ENCODE measurements around the gene ZNF879.
A peak's percentile ranks its signal among the peaks of the same experiment; 100 is the strongest.

Gene ZNF879

DNA sequence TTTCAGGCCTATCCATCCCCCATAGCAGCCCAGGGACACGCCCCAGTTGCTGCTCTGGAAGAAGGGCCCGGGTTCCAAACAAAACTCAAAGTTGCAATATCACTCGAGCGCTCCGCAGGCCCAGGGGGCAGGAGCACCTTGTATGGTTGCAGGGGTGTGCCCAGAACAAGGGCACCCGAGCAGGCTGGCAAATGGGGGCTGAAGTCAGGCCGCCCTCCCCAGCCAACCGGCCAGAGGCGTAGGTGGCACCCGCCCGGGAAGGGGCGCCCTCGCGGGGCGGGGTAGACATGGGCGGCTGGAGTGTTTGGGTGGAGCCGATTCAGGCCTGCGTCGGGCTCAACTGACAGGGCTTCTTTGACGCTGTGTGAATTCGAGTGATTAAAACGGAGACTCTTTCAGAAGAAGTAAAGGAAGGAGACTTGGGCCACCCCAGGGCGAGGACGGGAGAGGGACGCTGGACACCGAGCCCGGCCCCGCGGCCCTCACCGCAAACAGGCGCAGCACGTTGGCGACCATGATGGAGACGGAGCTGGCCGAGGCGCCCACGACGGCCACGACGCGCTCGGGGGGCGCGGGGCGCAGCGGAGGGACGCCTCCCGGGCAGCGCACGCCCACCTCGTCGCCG, 29.5 kb upstream of the ZNF879 start:
- no peak for DNase-seq
- H3K4me3 ChIP-seq (ENCODE audit: control insufficient read depth in 1 of 7, extremely low read depth in 1 of 7, insufficient read depth in 4 of 7, low read depth in 2 of 7, low read length in 6 of 7): peak overlapping the region in 4 of 7 experiments; percentile 2 to 55 (median 39)
- no peaks in the 10 kb centered on the region for H3K36me3 ChIP-seq (ENCODE audit: control insufficient read depth in 4 of 4, insufficient read depth in 4 of 4, low read length in 3 of 4)
- H3K27ac ChIP-seq (ENCODE audit: insufficient read depth in 1 of 2, low read depth in 1 of 2, low read length in 2 of 2, poor library complexity in 1 of 2, severe bottlenecking in 2 of 2): no peak overlapping the region
- ChIA-PET CTCF (no interaction called here), POLR2A (no interaction called here)
- peaks cover 0 to 26% (median 12%) of the 10 kb centered on the region in 4 experiments for H3K4me1 ChIP-seq (ENCODE audit: control extremely low read depth in 1 of 4, control insufficient read depth in 4 of 4, insufficient read depth in 4 of 4, low read length in 3 of 4)
- H3K27me3 ChIP-seq (replicated peaks in 2 of 5; ENCODE audit: control insufficient read depth in 4 of 5, insufficient read depth in 5 of 5, low read length in 4 of 5): peaks cover 0 to 57% (median 11%) of the 10 kb centered on the region in 5 experiments
- H3K9me3 ChIP-seq (ENCODE audit: control extremely low read depth in 1 of 5, control insufficient read depth in 4 of 5, insufficient read depth in 2 of 5, low read depth in 1 of 5, low read length in 4 of 5): peaks cover 0 to 45% (median 18%) of the 10 kb centered on the region in 5 experiments
- WGBS (ENCODE audit: insufficient coverage): 34% methylated on average over 39 of the region's 53 CpGs

DNA sequence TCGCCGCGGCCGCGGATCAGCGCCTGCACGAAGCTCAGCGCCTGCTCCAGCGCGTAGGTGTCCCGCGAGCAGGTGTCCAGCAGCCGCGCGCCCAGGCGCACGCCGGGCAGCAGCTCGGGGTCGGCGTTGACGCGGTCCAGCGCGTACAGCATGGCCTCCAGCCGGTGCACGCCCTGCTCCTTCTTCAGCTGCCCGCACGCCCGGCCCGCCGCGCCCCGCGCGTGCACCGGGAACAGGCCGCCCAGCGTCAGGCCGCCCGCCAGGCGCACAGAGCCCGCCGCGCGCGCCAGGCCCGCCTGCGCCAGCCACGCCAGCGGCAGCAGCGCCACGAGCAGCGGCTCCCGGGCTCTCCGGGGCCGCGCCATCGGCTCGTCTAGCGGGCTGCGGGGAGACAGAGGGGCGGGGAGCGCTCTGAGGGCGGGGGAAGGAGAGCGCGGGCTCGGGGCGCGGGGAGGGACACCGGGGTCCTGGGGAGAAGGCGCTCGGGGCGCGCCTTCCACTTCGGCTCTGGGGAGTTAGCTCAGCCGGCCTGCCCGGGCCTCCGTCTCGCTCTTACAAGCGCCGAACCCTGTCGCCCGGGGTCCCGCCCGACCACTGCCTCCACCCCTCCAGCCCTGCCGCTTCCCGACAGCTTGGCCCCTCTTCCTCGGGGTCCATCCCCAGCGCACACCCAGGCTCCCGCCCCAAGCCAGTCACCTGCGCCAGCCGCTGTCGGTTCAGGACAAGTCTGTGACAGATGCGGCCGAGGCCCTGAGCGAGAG, 28.8 kb upstream of the ZNF879 start, which contains the start of gene GRM6:
Gene GRM6 (minus strand): TSS at position 741 of the 761 bp plus-strand sequence. CDS start 376 bp downstream, at position 365.
- WGBS (ENCODE audit: insufficient coverage): 2% methylated on average over 89 of the region's 97 CpGs
- Histone ChIP-seq H3K4me3 (ENCODE audit: control insufficient read depth in 1 of 7, extremely low read depth in 1 of 7, insufficient read depth in 4 of 7, low read depth in 2 of 7, low read length in 6 of 7) (peak within 1 kb of the TSS in 5 of 7 experiments; percentile 2 to 55 (median 38)), H3K36me3 (ENCODE audit: control insufficient read depth in 4 of 4, insufficient read depth in 4 of 4, low read length in 3 of 4) (no peaks in the 10 kb centered on the region), H3K9me3 (ENCODE audit: control extremely low read depth in 1 of 5, control insufficient read depth in 4 of 5, insufficient read depth in 2 of 5, low read depth in 1 of 5, low read length in 4 of 5) (peaks cover 0 to 39% (median 12%) of the 10 kb centered on the region in 5 experiments), H3K27me3 (replicated peaks in 2 of 5; ENCODE audit: control insufficient read depth in 4 of 5, insufficient read depth in 5 of 5, low read length in 4 of 5) (peaks cover 0 to 58% (median 11%) of the 10 kb centered on the region in 5 experiments), H3K27ac (ENCODE audit: insufficient read depth in 1 of 2, low read depth in 1 of 2, low read length in 2 of 2, poor library complexity in 1 of 2, severe bottlenecking in 2 of 2) (no peak within 1 kb of the TSS), H3K4me1 (ENCODE audit: control extremely low read depth in 1 of 4, control insufficient read depth in 4 of 4, insufficient read depth in 4 of 4, low read length in 3 of 4) (peaks cover 0 to 26% (median 12%) of the 10 kb centered on the region in 4 experiments)
- ChIA-PET POLR2A (no interaction called here), CTCF (no interaction called here)
- DNase-seq: peak in 2 of 3 donors; percentile 7 to 26

DNA sequence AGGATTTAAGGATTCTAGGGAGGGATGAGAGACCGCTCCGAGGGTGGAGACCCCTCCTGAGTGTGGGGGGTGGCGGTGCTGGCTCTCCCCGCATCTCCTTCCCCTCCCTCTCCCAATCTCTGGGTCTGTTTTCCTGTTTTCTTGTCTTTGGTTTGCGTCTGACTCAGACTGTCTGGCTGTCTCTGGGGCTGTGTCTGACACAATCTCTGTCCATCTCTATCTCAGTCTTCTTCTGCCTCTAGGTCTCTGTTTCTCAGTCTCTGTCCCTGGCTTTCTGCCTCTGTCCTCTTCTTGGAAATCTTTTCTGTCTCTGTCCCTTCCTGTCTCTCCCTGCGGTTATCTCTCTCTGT, 28.3 kb upstream of the ZNF879 start:
- Histone ChIP-seq H3K27me3 (replicated peaks in 2 of 5; ENCODE audit: control insufficient read depth in 4 of 5, insufficient read depth in 5 of 5, low read length in 4 of 5) (peaks cover 0 to 58% (median 11%) of the 10 kb centered on the region in 5 experiments), H3K27ac (ENCODE audit: insufficient read depth in 1 of 2, low read depth in 1 of 2, low read length in 2 of 2, poor library complexity in 1 of 2, severe bottlenecking in 2 of 2) (no peak overlapping the region), H3K4me3 (ENCODE audit: control insufficient read depth in 1 of 7, extremely low read depth in 1 of 7, insufficient read depth in 4 of 7, low read depth in 2 of 7, low read length in 6 of 7) (peak overlapping the region in 3 of 7 experiments; percentile 25 to 48 (median 26)), H3K36me3 (ENCODE audit: control insufficient read depth in 4 of 4, insufficient read depth in 4 of 4, low read length in 3 of 4) (no peaks in the 10 kb centered on the region), H3K4me1 (ENCODE audit: control extremely low read depth in 1 of 4, control insufficient read depth in 4 of 4, insufficient read depth in 4 of 4, low read length in 3 of 4) (peaks cover 0 to 26% (median 12%) of the 10 kb centered on the region in 4 experiments), H3K9me3 (ENCODE audit: control extremely low read depth in 1 of 5, control insufficient read depth in 4 of 5, insufficient read depth in 2 of 5, low read depth in 1 of 5, low read length in 4 of 5) (peaks cover 0 to 37% (median 9%) of the 10 kb centered on the region in 5 experiments)
- ChIA-PET POLR2A (no interaction called here), CTCF (no interaction called here)
- 4% methylated on average over 4 of the region's 6 CpGs for WGBS (ENCODE audit: insufficient coverage)
- no peak for DNase-seq

DNA sequence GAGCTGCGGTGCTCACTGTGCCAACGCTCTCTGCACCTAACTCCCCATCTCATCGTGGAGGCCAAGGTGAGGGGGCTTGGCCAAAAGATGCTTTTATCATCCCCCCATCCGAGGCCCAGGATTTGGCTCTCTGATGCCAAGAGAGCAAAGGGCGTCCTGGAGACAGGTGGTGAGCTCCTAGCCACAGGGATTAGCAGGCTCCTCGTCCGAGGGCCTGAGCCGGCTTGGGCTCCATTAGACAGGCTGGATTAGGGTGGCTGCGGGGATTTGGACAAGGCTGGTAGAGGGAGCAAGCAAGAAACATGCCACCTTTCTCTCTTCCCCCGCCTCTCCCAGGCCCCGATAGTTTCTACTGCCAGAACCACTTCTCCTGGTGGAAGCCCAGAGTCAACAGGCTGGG, 27.4 kb upstream of the ZNF879 start:
- no peak for DNase-seq
- no peaks in the 10 kb centered on the region for H3K36me3 ChIP-seq (ENCODE audit: control insufficient read depth in 4 of 4, insufficient read depth in 4 of 4, low read length in 3 of 4)
- 82% methylated on average over 5 of the region's 11 CpGs for WGBS (ENCODE audit: insufficient coverage)
- H3K27ac ChIP-seq (ENCODE audit: insufficient read depth in 1 of 2, low read depth in 1 of 2, low read length in 2 of 2, poor library complexity in 1 of 2, severe bottlenecking in 2 of 2): no peak overlapping the region
- H3K9me3 ChIP-seq (ENCODE audit: control extremely low read depth in 1 of 5, control insufficient read depth in 4 of 5, insufficient read depth in 2 of 5, low read depth in 1 of 5, low read length in 4 of 5): peaks cover 0 to 32% (median 7%) of the 10 kb centered on the region in 5 experiments
- H3K27me3 ChIP-seq (replicated peaks in 2 of 5; ENCODE audit: control insufficient read depth in 4 of 5, insufficient read depth in 5 of 5, low read length in 4 of 5): peaks cover 0 to 58% (median 11%) of the 10 kb centered on the region in 5 experiments
- CTCF ChIA-PET: no interaction called here
- H3K4me3 ChIP-seq (ENCODE audit: control insufficient read depth in 1 of 7, extremely low read depth in 1 of 7, insufficient read depth in 4 of 7, low read depth in 2 of 7, low read length in 6 of 7): no peak overlapping the region
- POLR2A ChIA-PET: no interaction called here
- H3K4me1 ChIP-seq (ENCODE audit: control extremely low read depth in 1 of 4, control insufficient read depth in 4 of 4, insufficient read depth in 4 of 4, low read length in 3 of 4): peaks cover 0 to 26% (median 12%) of the 10 kb centered on the region in 4 experiments

DNA sequence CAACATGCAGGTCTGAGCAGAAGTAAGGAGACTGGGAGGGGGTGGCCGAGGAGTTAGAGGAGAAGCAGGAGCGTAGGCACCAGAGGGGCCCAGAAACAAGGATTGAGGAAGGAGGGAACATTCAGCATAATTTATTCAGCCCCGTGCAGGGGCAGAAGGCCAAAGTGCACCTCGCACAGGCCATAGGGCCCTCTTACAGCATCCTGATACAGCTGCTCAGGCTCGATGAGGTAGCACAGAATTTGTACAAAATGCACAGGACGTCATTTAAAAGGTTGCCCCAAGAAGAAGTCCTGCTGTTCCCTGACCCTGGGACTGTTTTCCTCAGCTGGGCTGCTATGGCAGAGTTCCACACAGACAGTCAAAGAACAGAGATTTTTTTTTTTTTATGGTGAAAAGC, 26.4 kb upstream of the ZNF879 start:
- H3K4me3 ChIP-seq (ENCODE audit: control insufficient read depth in 1 of 7, extremely low read depth in 1 of 7, insufficient read depth in 4 of 7, low read depth in 2 of 7, low read length in 6 of 7): no peak overlapping the region
- ChIA-PET POLR2A (no interaction called here), CTCF (no interaction called here)
- peaks cover 0 to 58% (median 11%) of the 10 kb centered on the region in 5 experiments for H3K27me3 ChIP-seq (replicated peaks in 2 of 5; ENCODE audit: control insufficient read depth in 4 of 5, insufficient read depth in 5 of 5, low read length in 4 of 5)
- H3K9me3 ChIP-seq (ENCODE audit: control extremely low read depth in 1 of 5, control insufficient read depth in 4 of 5, insufficient read depth in 2 of 5, low read depth in 1 of 5, low read length in 4 of 5): peaks cover 0 to 32% (median 9%) of the 10 kb centered on the region in 5 experiments
- no peak for DNase-seq
- WGBS (ENCODE audit: insufficient coverage): 85% methylated on average over 6 of the region's 6 CpGs
- no peak overlapping the region for H3K27ac ChIP-seq (ENCODE audit: insufficient read depth in 1 of 2, low read depth in 1 of 2, low read length in 2 of 2, poor library complexity in 1 of 2, severe bottlenecking in 2 of 2)
- H3K36me3 ChIP-seq (ENCODE audit: control insufficient read depth in 4 of 4, insufficient read depth in 4 of 4, low read length in 3 of 4): no peaks in the 10 kb centered on the region
- H3K4me1 ChIP-seq (ENCODE audit: control extremely low read depth in 1 of 4, control insufficient read depth in 4 of 4, insufficient read depth in 4 of 4, low read length in 3 of 4): peaks cover 0 to 26% (median 12%) of the 10 kb centered on the region in 4 experiments

DNA sequence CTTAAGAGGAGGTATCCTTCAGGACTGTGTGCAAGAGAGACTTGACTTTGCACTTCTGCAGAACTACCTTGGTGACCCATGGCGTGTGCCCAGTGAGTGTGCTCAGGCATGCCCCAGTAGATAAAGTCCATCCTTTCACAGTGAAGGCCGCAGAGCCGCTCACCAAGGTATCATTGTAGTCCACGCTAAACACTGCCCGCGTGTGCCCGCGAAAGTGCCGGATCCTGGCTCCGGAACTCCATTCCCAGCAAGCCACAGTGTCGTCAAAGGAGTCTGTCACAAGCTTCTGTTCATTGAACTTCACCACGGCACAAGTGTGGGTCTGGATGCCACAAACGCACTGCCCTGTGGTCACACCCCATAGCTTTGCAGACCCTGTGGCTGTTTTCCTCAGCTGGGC, 25.2 kb upstream of the ZNF879 start:
- no peak for DNase-seq
- POLR2A ChIA-PET: no interaction called here
- no peak overlapping the region for H3K27ac ChIP-seq (ENCODE audit: insufficient read depth in 1 of 2, low read depth in 1 of 2, low read length in 2 of 2, poor library complexity in 1 of 2, severe bottlenecking in 2 of 2)
- WGBS (ENCODE audit: insufficient coverage): 96% methylated on average over 13 of the region's 13 CpGs
- CTCF ChIA-PET: no interaction called here
- no peaks in the 10 kb centered on the region for H3K36me3 ChIP-seq (ENCODE audit: control insufficient read depth in 4 of 4, insufficient read depth in 4 of 4, low read length in 3 of 4)
- H3K4me3 ChIP-seq (ENCODE audit: control insufficient read depth in 1 of 7, extremely low read depth in 1 of 7, insufficient read depth in 4 of 7, low read depth in 2 of 7, low read length in 6 of 7): no peak overlapping the region
- H3K4me1 ChIP-seq (ENCODE audit: control extremely low read depth in 1 of 4, control insufficient read depth in 4 of 4, insufficient read depth in 4 of 4, low read length in 3 of 4): peaks cover 0 to 19% (median 9%) of the 10 kb centered on the region in 4 experiments
- H3K9me3 ChIP-seq (ENCODE audit: control extremely low read depth in 1 of 5, control insufficient read depth in 4 of 5, insufficient read depth in 2 of 5, low read depth in 1 of 5, low read length in 4 of 5): peaks cover 0 to 22% (median 10%) of the 10 kb centered on the region in 5 experiments
- H3K27me3 ChIP-seq (replicated peaks in 2 of 5; ENCODE audit: control insufficient read depth in 4 of 5, insufficient read depth in 5 of 5, low read length in 4 of 5): peaks cover 0 to 55% (median 9%) of the 10 kb centered on the region in 5 experiments

DNA sequence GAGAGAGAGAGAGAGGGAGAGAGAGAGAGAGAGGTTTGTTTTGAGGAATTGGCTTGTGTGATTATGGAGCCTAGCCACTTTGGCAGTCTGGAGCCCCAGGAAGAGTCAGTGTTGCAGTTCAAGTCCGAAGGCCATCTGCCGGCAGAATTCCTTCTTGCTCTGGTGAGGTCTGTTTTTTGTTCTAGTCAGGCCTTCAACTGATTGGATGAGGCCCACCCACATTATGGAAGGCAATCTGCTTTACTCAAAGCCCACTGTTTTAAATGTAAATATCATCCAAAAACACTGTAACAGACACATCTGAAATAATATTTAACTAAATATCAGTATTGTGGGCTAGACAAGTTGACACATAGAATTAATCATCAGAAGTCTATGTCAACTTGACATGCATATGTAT, 17.0 kb upstream of the ZNF879 start:
- 93% methylated on average over 2 of the region's 2 CpGs for whole genome bisulfite sequencing (ENCODE audit: insufficient coverage)
- Histone ChIP-seq H3K9me3 (ENCODE audit: control extremely low read depth in 1 of 5, control insufficient read depth in 4 of 5, insufficient read depth in 2 of 5, low read depth in 1 of 5, low read length in 4 of 5) (peaks cover 4 to 34% (median 10%) of the 10 kb centered on the region in 5 experiments), H3K4me1 (ENCODE audit: control extremely low read depth in 1 of 4, control insufficient read depth in 4 of 4, insufficient read depth in 4 of 4, low read length in 3 of 4) (no peaks in the 10 kb centered on the region), H3K4me3 (ENCODE audit: control insufficient read depth in 1 of 7, extremely low read depth in 1 of 7, insufficient read depth in 4 of 7, low read depth in 2 of 7, low read length in 6 of 7) (no peak overlapping the region), H3K27me3 (replicated peaks in 2 of 5; ENCODE audit: control insufficient read depth in 4 of 5, insufficient read depth in 5 of 5, low read length in 4 of 5) (no peaks in the 10 kb centered on the region), H3K36me3 (ENCODE audit: control insufficient read depth in 4 of 4, insufficient read depth in 4 of 4, low read length in 3 of 4) (no peaks in the 10 kb centered on the region), H3K27ac (ENCODE audit: insufficient read depth in 1 of 2, low read depth in 1 of 2, low read length in 2 of 2, poor library complexity in 1 of 2, severe bottlenecking in 2 of 2) (no peak overlapping the region)
- DNase-seq: no peak
- CTCF ChIA-PET: no interaction called here
- POLR2A ChIA-PET: no interaction called here

Measured in common myeloid progenitor, CD34-positive (primary cell).